A673 (cell line): ENCODE results near the gene TMEM184A.

Experiments used
- EZH2 ChIP-seq: fragments of 200-600 bp; sonication (generic); IDR thresholded peaks from 2 replicates; pipeline ENCODE4 v1.6.1; 2017; ENCODE audit warnings: borderline replicate concordance, low read depth, mild to moderate bottlenecking, mixed read lengths, antibody characterized with exemption, low read length; ENCODE audit not compliant: poor library complexity, severe bottlenecking
- TF ChIP-seq, protein P1 (sequence below): fragments of 300-800, 200-600 bp; sonication (generic); conservative IDR thresholded peaks from 2 replicates; pipeline ENCODE4 v1.5.1; 2017; ENCODE audit warnings: low read depth, mild to moderate bottlenecking, antibody characterized with exemption, low read length, moderate library complexity, mixed read lengths

DNA sequence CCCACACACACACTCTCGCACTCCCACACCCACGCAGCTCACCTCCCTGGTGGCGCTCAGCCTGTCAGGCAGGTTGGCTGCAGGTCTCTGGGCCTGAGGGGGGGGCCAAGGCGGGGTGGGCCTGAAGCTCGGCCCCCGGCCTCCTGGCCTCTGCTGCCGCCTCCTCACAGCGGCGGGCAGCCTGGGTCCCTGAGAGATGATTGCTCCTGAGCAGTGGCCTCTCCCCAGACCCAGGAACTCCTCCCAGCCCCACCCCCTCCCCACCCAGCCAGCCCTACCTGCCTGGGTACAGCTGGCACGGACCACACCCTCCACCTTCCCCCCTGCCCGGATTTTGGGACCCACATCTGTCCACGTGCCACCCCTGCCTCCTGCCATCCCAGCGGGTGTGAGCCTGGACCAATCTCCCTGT lies 4.6 kb upstream of the TMEM184A start:
- no peak for TF ChIP-seq EZH2
- TF ChIP-seq, protein P1, sequence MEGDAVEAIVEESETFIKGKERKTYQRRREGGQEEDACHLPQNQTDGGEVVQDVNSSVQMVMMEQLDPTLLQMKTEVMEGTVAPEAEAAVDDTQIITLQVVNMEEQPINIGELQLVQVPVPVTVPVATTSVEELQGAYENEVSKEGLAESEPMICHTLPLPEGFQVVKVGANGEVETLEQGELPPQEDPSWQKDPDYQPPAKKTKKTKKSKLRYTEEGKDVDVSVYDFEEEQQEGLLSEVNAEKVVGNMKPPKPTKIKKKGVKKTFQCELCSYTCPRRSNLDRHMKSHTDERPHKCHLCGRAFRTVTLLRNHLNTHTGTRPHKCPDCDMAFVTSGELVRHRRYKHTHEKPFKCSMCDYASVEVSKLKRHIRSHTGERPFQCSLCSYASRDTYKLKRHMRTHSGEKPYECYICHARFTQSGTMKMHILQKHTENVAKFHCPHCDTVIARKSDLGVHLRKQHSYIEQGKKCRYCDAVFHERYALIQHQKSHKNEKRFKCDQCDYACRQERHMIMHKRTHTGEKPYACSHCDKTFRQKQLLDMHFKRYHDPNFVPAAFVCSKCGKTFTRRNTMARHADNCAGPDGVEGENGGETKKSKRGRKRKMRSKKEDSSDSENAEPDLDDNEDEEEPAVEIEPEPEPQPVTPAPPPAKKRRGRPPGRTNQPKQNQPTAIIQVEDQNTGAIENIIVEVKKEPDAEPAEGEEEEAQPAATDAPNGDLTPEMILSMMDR, result no peak
